ENCODE measurements around the gene FIBIN.
"Not testable (repeated sequence)": the region's sequence is repeated elsewhere in the genome, so short reads cannot be mapped to it uniquely, and the experiment has no call there.

FIBIN gene

GRCh38 chr11:26993965-26994457, at the start of gene FIBIN:
Gene FIBIN, plus strand, starts transcription at chr11:26994112. Its CDS starts 415 bp downstream, at chr11:26994527.
- no peak for DNase-seq

- no peak for DNase-seq
Observed at GRCh38 chr11:26944866-26945664, 48.8 kb upstream of the FIBIN start.

GRCh38 chr11:26946257-26946716, 47.6 kb upstream of the FIBIN start:
- DNase-seq: no peak

GRCh38 chr11:26947379-26947844, 46.5 kb upstream of the FIBIN start:
- no peak for DNase-seq

GRCh38 chr11:26947904-26948639, 45.8 kb upstream of the FIBIN start:
- no peak for DNase-seq

GRCh38 chr11:26948881-26949280, 45.0 kb upstream of the FIBIN start:
- DNase-seq: no peak

GRCh38 chr11:26949846-26950245, 44.1 kb upstream of the FIBIN start:
- DNase-seq: no peak

GRCh38 chr11:26950260-26950719, 43.6 kb upstream of the FIBIN start:
- DNase-seq: no peak

GRCh38 chr11:26951809-26952515, 42.0 kb upstream of the FIBIN start:
- no peak for DNase-seq

- DNase-seq: no peak
Observed at GRCh38 chr11:26953770-26954392, 40.0 kb upstream of the FIBIN start.

- no peak for DNase-seq
Observed at GRCh38 chr11:26958005-26958701, 35.8 kb upstream of the FIBIN start.

GRCh38 chr11:26958702-26959049, 35.2 kb upstream of the FIBIN start:
- DNase-seq: no peak

GRCh38 chr11:26960281-26960680, 33.6 kb upstream of the FIBIN start:
- no peak for DNase-seq

- no peak for DNase-seq
Observed at GRCh38 chr11:26963764-26964163, 30.1 kb upstream of the FIBIN start.

GRCh38 chr11:26964339-26964738, 29.6 kb upstream of the FIBIN start:
- DNase-seq: no peak

GRCh38 chr11:26964847-26965485, 28.9 kb upstream of the FIBIN start:
- not testable (repeated sequence) for DNase-seq

- no peak for DNase-seq
Observed at GRCh38 chr11:26971961-26972360, 22.0 kb upstream of the FIBIN start.

- no peak for DNase-seq
Observed at GRCh38 chr11:26974069-26974783, 19.7 kb upstream of the FIBIN start.

GRCh38 chr11:26974996-26975395, 18.9 kb upstream of the FIBIN start:
- DNase-seq: no peak

- DNase-seq: no peak
Observed at GRCh38 chr11:26976389-26976788, 17.5 kb upstream of the FIBIN start.

GRCh38 chr11:26977209-26977608, 16.7 kb upstream of the FIBIN start:
- not testable (repeated sequence) for DNase-seq

Data from stimulated activated CD4-positive, alpha-beta T cell treated with anti-CD3 and anti-CD28 coated beads, Interleukin-4, amount 100 ng/mL, for 4 hours (primary cell).